Progenitor cell of endocrine pancreas (in vitro differentiated cells): ENCODE measurements around the gene NR3C1. TPM values are rescaled to one million over a fixed set of nuclear protein-coding genes. Genes with fewer than 3 reads are reported as not detected.
"Not testable (repeated sequence)": the region's sequence is repeated elsewhere in the genome, so short reads cannot be mapped to it uniquely, and the experiment has no call there.

Source experiments
- DNase-seq: peaks from one replicate; pipeline ENCODE4 v3.0.0; 2021; ENCODE audit warnings: low spot score; ENCODE audit not compliant: unreplicated experiment
- H3K27ac Mint-ChIP-seq: 2 replicates; pipeline ENCODE4 v1.8.0; 2021; ENCODE audit warnings: mild to moderate bottlenecking, moderate library complexity, mixed read lengths
- H3K27me3 Mint-ChIP-seq: 2 replicates; pipeline ENCODE4 v1.8.0; 2021; ENCODE audit warnings: mixed read lengths
- H3K36me3 Mint-ChIP-seq: 2 replicates; pipeline ENCODE4 v1.8.0; 2022; ENCODE audit warnings: mixed read lengths; ENCODE audit not compliant: insufficient read depth
- H3K4me1 Mint-ChIP-seq: 2 replicates; pipeline ENCODE4 v1.8.0; 2021; ENCODE audit warnings: low read depth, mixed read lengths
- H3K4me3 Mint-ChIP-seq: 2 replicates; pipeline ENCODE4 v1.8.0; 2021; ENCODE audit warnings: low read depth, mild to moderate bottlenecking, moderate library complexity, mixed read lengths
- H3K9me3 Mint-ChIP-seq: 2 replicates; pipeline ENCODE4 v1.8.0; 2021; ENCODE audit warnings: low read depth, mixed read lengths
- total RNA-seq: library from RNA; stranded (reverse); gene quantifications from 2 replicates; pipeline ENCODE4 v1.2.1, GENCODE V29; 2021
- TF ChIP-seq, protein P1 (sequence below): fragments of 200-600 bp; sonication (generic); IDR thresholded peaks from one replicate; pipeline ENCODE4 v1.5.0; 2021; ENCODE audit warnings: antibody characterized with exemption, mild to moderate bottlenecking; ENCODE audit not compliant: unreplicated experiment

The NR3C1 gene
- total RNA-seq, 1 donor from 2014 or later = 6.7 TPM

DNA sequence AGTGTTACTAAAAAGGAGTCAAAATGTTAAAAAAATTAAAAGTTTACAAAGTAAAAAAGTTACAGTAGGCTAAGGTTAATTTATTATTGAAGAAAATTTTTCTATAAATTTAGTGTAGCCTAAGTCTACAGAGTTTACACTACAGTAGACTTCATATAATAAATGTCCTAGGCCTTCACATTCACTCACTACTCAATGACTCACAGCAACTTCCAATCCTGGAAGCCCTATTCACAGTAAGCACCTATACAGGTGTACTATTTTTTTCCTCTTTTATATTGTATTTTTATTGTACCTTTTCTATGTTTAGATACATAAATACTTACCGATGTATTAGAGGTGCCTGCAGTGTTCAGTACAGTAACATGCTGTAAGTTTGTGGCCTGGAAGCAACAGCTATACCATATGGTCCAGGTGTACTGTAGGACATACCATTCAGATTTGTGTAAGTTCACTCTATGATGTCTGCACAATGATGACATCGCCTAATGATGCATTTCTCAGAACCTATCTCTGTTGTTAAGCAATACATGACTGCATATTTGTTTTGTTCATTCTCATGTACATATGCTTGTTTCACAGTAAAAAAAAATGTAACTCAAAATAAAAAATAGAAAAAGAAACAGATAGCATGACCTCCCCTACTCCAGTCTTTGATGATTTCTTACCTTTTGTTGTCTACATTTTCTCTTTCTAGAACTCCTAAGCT, 64.7 kb downstream of the NR3C1 start:
- H3K36me3 Mint-ChIP-seq = no peaks in the 10 kb centered on the region
- no peaks in the 10 kb centered on the region for H3K27me3 Mint-ChIP-seq
- TF ChIP-seq, protein P1, sequence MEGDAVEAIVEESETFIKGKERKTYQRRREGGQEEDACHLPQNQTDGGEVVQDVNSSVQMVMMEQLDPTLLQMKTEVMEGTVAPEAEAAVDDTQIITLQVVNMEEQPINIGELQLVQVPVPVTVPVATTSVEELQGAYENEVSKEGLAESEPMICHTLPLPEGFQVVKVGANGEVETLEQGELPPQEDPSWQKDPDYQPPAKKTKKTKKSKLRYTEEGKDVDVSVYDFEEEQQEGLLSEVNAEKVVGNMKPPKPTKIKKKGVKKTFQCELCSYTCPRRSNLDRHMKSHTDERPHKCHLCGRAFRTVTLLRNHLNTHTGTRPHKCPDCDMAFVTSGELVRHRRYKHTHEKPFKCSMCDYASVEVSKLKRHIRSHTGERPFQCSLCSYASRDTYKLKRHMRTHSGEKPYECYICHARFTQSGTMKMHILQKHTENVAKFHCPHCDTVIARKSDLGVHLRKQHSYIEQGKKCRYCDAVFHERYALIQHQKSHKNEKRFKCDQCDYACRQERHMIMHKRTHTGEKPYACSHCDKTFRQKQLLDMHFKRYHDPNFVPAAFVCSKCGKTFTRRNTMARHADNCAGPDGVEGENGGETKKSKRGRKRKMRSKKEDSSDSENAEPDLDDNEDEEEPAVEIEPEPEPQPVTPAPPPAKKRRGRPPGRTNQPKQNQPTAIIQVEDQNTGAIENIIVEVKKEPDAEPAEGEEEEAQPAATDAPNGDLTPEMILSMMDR = no peak
- no peak overlapping the region for H3K4me3 Mint-ChIP-seq
- H3K27ac Mint-ChIP-seq = no peak overlapping the region
- H3K4me1 Mint-ChIP-seq = no peaks in the 10 kb centered on the region
- DNase-seq = no peak
- H3K9me3 Mint-ChIP-seq = no peaks in the 10 kb centered on the region

DNA sequence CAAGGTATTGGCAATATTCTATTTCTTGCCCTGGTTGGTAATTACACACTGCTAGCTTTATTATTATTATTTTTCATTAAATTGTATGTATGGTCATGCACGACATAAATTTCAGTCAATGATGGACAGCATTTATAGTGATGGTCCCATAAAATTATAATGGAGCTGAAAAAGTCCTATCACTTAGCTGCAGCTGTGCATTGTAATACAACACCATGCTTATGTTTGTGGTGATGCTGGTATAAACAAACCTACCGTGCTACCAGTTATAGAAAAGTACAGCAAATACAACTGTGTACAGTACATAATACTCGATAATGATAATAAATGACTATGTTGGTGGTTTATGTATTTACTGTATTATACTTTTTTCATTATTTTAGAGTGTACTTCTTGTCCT, 65.5 kb downstream of the NR3C1 start:
- H3K27me3 Mint-ChIP-seq = no peaks in the 10 kb centered on the region
- TF ChIP-seq, protein P1 = no peak
- H3K4me1 Mint-ChIP-seq = no peaks in the 10 kb centered on the region
- no peak overlapping the region for H3K27ac Mint-ChIP-seq
- no peaks in the 10 kb centered on the region for H3K36me3 Mint-ChIP-seq
- no peaks in the 10 kb centered on the region for H3K9me3 Mint-ChIP-seq
- DNase-seq = no peak
- no peak overlapping the region for H3K4me3 Mint-ChIP-seq

DNA sequence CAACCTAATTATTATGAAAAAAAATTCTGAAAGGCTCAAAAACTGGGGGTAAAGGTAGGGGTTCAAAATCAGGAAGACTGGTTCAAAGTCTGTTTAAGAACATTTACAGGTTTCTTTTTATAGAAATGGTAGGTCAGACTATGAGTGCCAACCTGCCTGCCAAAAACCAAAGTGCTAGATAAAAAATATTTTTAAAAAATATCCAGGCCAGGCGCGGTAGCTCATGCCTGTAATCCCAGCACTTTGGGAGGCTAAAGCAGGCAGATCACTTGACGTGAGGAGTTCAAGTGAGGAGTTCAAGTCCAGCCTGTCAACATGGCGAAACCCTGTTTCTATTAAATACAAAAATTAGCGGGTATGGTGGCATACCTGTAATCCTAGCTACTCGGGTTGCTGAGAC, 67.0 kb downstream of the NR3C1 start:
- no peaks in the 10 kb centered on the region for H3K4me1 Mint-ChIP-seq
- H3K9me3 Mint-ChIP-seq = no peaks in the 10 kb centered on the region
- H3K36me3 Mint-ChIP-seq = no peaks in the 10 kb centered on the region
- TF ChIP-seq, protein P1 = no peak
- no peak for DNase-seq
- H3K4me3 Mint-ChIP-seq = no peak overlapping the region
- H3K27me3 Mint-ChIP-seq = no peaks in the 10 kb centered on the region
- H3K27ac Mint-ChIP-seq = no peak overlapping the region

DNA sequence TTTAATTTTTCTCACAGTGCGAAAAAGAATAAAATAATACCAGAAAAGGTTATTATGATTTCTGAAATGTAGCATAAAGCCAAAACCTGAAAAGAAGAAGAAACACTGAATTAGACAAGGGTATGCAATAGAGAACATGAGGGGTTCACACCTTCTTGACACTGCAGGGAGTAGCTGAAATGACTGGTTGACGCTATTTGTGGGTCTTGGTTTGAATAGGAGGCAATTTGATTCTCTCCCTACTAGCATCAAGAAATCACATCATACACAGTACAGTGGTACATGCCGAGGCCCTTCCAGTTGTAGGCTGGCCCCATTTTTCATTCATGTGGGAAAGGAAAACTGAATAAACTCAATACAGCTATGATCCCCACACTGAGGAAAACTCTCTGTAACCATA, 68.6 kb downstream of the NR3C1 start:
- no peaks in the 10 kb centered on the region for H3K27me3 Mint-ChIP-seq
- H3K4me1 Mint-ChIP-seq = no peaks in the 10 kb centered on the region
- no peaks in the 10 kb centered on the region for H3K36me3 Mint-ChIP-seq
- no peak overlapping the region for H3K4me3 Mint-ChIP-seq
- TF ChIP-seq, protein P1 = no peak
- no peaks in the 10 kb centered on the region for H3K9me3 Mint-ChIP-seq
- DNase-seq = no peak
- H3K27ac Mint-ChIP-seq = no peak overlapping the region

DNA sequence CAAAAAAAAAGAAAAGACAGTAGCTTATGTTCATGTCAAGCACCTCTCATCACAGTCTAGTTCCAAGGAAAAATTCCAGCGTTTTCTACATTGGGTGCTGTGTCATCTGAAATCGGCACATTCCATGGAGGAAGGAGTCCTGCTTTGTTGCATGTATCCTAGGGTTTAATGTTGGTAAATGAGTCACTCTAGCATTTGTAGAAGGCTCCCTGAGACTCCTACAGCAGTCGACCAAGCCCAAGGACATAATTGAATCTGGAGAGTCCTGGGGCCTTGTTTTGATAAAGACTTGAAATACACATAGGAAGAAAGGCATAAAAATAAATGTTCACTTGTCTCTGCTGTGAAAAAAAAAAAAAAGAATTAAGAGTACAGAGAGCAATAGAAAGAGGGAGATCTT, 69.1 kb downstream of the NR3C1 start:
- not testable (repeated sequence) for DNase-seq, H3K4me1 Mint-ChIP-seq, H3K27me3 Mint-ChIP-seq, H3K36me3 Mint-ChIP-seq, H3K4me3 Mint-ChIP-seq, H3K27ac Mint-ChIP-seq, H3K9me3 Mint-ChIP-seq

DNA sequence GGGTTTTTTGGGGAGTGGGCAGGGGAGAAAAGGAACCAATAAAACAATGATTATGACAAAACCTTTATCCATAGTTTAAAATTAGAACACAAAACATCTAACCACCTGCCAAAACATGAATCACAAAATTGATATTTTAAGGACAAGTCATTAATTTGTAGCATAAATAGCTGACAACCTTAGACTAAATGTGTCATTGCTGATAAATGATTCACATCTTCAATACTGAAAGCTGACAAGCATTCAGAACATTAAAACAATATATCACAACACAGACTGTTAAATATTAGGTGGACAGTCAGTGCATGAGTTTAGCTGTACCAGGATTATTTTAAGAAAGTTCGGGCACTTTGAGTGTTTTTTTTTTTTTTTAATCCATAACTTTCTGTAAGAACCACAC, 71.5 kb downstream of the NR3C1 start:
- DNase-seq = no peak
- H3K4me3 Mint-ChIP-seq = no peak overlapping the region
- no peak overlapping the region for H3K27ac Mint-ChIP-seq
- H3K4me1 Mint-ChIP-seq = no peaks in the 10 kb centered on the region
- peaks cover 10% of the 10 kb centered on the region for H3K9me3 Mint-ChIP-seq
- H3K27me3 Mint-ChIP-seq = no peaks in the 10 kb centered on the region
- peaks cover 2% of the 10 kb centered on the region for H3K36me3 Mint-ChIP-seq
- TF ChIP-seq, protein P1 = no peak
